Measurements from ENCODE around the gene DISC1. TPM values are rescaled to one million over a fixed set of nuclear protein-coding genes. Genes with fewer than 3 reads are reported as not detected.

The DISC1 gene
- total and polyA plus RNA-seq, 2 donors (not counting 3 experiments of a cell fraction or from before 2014, with no cell fraction given): 3.3 to 14.7 TPM

DNA sequence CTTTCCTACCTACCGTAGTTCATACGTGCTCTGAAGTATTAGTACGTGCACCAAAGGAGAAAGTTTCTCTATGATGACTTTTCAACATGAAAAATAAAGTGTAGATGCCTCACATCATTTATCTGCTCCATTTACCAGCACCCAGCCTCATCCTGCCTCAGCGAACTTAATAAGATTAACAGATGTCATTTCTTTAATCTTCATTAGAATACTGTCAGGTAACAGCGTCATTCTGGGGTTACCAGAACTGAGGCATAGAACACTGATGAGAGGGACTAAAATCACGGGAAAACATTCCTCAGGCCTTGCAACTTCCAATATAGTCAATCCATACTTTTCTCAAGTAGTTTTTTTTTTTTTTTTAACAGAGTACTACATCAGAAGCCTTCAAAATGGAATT, 43.2 kb upstream of the DISC1 start:
- Histone ChIP-seq H2AFZ (ENCODE audit: low read depth, low read length) (no peak overlapping the region), H3K4me3 (replicated peaks in 1 of 3; ENCODE audit: insufficient read depth in 1 of 3, low read depth in 1 of 3, low read length in 3 of 3) (no peak overlapping the region), H3K4me2 (ENCODE audit: insufficient read depth, low read length) (no peak overlapping the region), H3K79me2 (ENCODE audit: control insufficient read depth, insufficient read depth, low read length) (no peaks in the 10 kb centered on the region), H3K36me3 (ENCODE audit: control insufficient read depth in 2 of 2, extremely low read depth in 1 of 2, insufficient read depth in 2 of 2, low read length in 2 of 2) (no peaks in the 10 kb centered on the region), H3K4me1 (ENCODE audit: control insufficient read depth, extremely low read depth, insufficient read depth, low read length) (peaks cover 8% of the 10 kb centered on the region), H3K9ac (replicated peaks; ENCODE audit: extremely low read depth, insufficient read depth, low read length) (no peak overlapping the region), H3K9me1 (replicated peaks; ENCODE audit: control insufficient read depth, extremely low read depth, insufficient read depth, low read length) (no peaks in the 10 kb centered on the region), H4K20me1 (replicated peaks; ENCODE audit: control insufficient read depth, extremely low read depth, insufficient read depth, low read length) (no peaks in the 10 kb centered on the region), H3K27ac (ENCODE audit: insufficient read depth, low read depth, low read length) (no peak overlapping the region), H3K27me3 (ENCODE audit: control insufficient read depth in 2 of 2, insufficient read depth in 2 of 2, low read length in 2 of 2) (no peaks in the 10 kb centered on the region), H3K9me3 (replicated peaks; ENCODE audit: control insufficient read depth, insufficient read depth, low read length) (no peaks in the 10 kb centered on the region)
- dilution Hi-C loops (cut with MboI; ENCODE audit: extremely low pct_ligation_motif_present, low sequenced_read_pairs) (no loop called here), intact Hi-C loops (cut with micrococcal nuclease) (no loop called here)
- BruUV-seq (replicated peaks): no TSS peak
- FAIRE-seq (no peak), DNase-seq (ENCODE audit: low read depth, low spot score) (no peak)
- POLR2A ChIA-PET: no interaction called here
- TF ChIP-seq FOS (IDR thresholded peaks at IDR 0.05; ENCODE audit: borderline replicate concordance, insufficient read depth, low read length): no peak
- TF ChIP-seq MYC (IDR thresholded peaks at IDR 0.05; ENCODE audit: low read depth, low read length): no peak
- TF ChIP-seq, protein P1, sequence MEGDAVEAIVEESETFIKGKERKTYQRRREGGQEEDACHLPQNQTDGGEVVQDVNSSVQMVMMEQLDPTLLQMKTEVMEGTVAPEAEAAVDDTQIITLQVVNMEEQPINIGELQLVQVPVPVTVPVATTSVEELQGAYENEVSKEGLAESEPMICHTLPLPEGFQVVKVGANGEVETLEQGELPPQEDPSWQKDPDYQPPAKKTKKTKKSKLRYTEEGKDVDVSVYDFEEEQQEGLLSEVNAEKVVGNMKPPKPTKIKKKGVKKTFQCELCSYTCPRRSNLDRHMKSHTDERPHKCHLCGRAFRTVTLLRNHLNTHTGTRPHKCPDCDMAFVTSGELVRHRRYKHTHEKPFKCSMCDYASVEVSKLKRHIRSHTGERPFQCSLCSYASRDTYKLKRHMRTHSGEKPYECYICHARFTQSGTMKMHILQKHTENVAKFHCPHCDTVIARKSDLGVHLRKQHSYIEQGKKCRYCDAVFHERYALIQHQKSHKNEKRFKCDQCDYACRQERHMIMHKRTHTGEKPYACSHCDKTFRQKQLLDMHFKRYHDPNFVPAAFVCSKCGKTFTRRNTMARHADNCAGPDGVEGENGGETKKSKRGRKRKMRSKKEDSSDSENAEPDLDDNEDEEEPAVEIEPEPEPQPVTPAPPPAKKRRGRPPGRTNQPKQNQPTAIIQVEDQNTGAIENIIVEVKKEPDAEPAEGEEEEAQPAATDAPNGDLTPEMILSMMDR (IDR thresholded peaks at IDR 0.05; ENCODE audit: extremely low read depth in 1 of 2, insufficient read depth in 1 of 2, low read depth in 1 of 2, low read length in 2 of 2): no peak
- TF ChIP-seq, protein P2, sequence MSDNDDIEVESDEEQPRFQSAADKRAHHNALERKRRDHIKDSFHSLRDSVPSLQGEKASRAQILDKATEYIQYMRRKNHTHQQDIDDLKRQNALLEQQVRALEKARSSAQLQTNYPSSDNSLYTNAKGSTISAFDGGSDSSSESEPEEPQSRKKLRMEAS (IDR thresholded peaks at IDR 0.05; ENCODE audit: insufficient read depth, insufficient read length): no peak
- no peak for TF ChIP-seq JUN (IDR thresholded peaks at IDR 0.05; ENCODE audit: borderline replicate concordance, insufficient read depth, insufficient read length, low read depth)
- TF ChIP-seq POLR2AphosphoS5 (IDR thresholded peaks at IDR 0.05; ENCODE audit: insufficient read depth, low read depth, low read length): no peak
- no peak for TF ChIP-seq EZH2 (IDR thresholded peaks at IDR 0.05; ENCODE audit: borderline replicate concordance, low read depth, low read length, severe bottlenecking)
- no peak for TF ChIP-seq GATA2 (IDR thresholded peaks at IDR 0.05; ENCODE audit: insufficient read depth, insufficient read length, low read depth, low read length)
- TF ChIP-seq POLR2A (IDR thresholded peaks at IDR 0.05; ENCODE audit: low read depth, low read length): no peak
- CTCF ChIA-PET: no interaction called here
